Karpas-422 (cell line): ENCODE results near the gene CORO1A. TPM values are rescaled to one million over a fixed set of nuclear protein-coding genes. Genes with fewer than 3 reads are reported as not detected.

Experiments used
- DNase-seq: peaks from one replicate; pipeline ENCODE4 v3.0.0-alpha.2; 2015
- H2AFZ ChIP-seq: fragments of 200-600 bp; sonication (generic); 2 replicates; pipeline ENCODE4 v1.6.1; 2014; ENCODE audit warnings: antibody characterized with exemption, low read length, mixed read lengths
- H3K27ac ChIP-seq: fragments of 200-600 bp; sonication (generic); 2 replicates; pipeline ENCODE4 v1.5.1; 2014; ENCODE audit warnings: mild to moderate bottlenecking, low read length, moderate library complexity
- H3K27me3 ChIP-seq: fragments of 200-600 bp; sonication (generic); 2 replicates; pipeline ENCODE4 v1.6.1; 2014; ENCODE audit warnings: low read length, mixed read lengths
- H3K36me3 ChIP-seq: fragments of 200-600 bp; sonication (generic); 2 replicates; pipeline ENCODE4 v1.6.1; 2014; ENCODE audit warnings: low read length, mixed read lengths; ENCODE audit not compliant: insufficient read depth
- H3K4me1 ChIP-seq: fragments of 200-600 bp; sonication (generic); 2 replicates; pipeline ENCODE4 v1.6.1; 2014; ENCODE audit warnings: mild to moderate bottlenecking, low read length, mixed read lengths
- H3K4me2 ChIP-seq: fragments of 200-600 bp; sonication (generic); 2 replicates; pipeline ENCODE4 v1.6.1; 2014; ENCODE audit warnings: low read length, low read depth, mild to moderate bottlenecking; ENCODE audit not compliant: poor library complexity, severe bottlenecking
- H3K4me3 ChIP-seq: fragments of 200-600 bp; sonication (generic); 2 replicates; pipeline ENCODE4 v1.5.1; 2014; ENCODE audit warnings: mild to moderate bottlenecking, antibody characterized with exemption, low read length, mixed read lengths
- H3K79me2 ChIP-seq: fragments of 200-600 bp; sonication (generic); 2 replicates; pipeline ENCODE4 v1.6.1; 2014; ENCODE audit warnings: mild to moderate bottlenecking, low read length, mixed read lengths
- H3K9ac ChIP-seq: fragments of 200-600 bp; sonication (generic); 2 replicates; pipeline ENCODE4 v1.6.0; 2014; ENCODE audit warnings: low read length
- H3K9me2 ChIP-seq: fragments of 200-600 bp; sonication (generic), shearing (Covaris generic); replicated peaks from 2 replicates; pipeline ENCODE4 v1.6.0; 2014; ENCODE audit warnings: mild to moderate bottlenecking, low read length, moderate library complexity; ENCODE audit not compliant: insufficient read depth
- H3K9me3 ChIP-seq: fragments of 300-700, 200-600 bp; sonication (generic); 2 replicates; pipeline ENCODE4 v1.6.1; 2014; ENCODE audit warnings: low read length, mixed read lengths
- H4K20me1 ChIP-seq: fragments of 200-600 bp; sonication (generic); 2 replicates; pipeline ENCODE4 v1.6.1; 2014; ENCODE audit warnings: mild to moderate bottlenecking, antibody characterized with exemption, low read length, low read depth; ENCODE audit not compliant: insufficient read depth
- total RNA-seq: library from RNA; depleted of rRNA; stranded (reverse); fragments of >200 nt; shearing (Covaris generic); gene quantifications from 2 replicates; pipeline ENCODE4 v1.2.3, GENCODE V29; 2014; ENCODE audit warnings: low replicate concordance

CORO1A gene
- total RNA-seq, 1 experiment from 2014 or later, result 362 TPM

GRCh38 chr16:30144017-30144416 lies 39.4 kb upstream of the CORO1A start:
- no peak overlapping the region for H2AFZ ChIP-seq
- no peak overlapping the region for H3K27ac ChIP-seq
- H3K27me3 ChIP-seq, result 0 out of 2 replicates have a peak, but pooled peaks cover 2% of the 10 kb centered on the region
- H3K36me3 ChIP-seq, result no peaks in the 10 kb centered on the region
- H3K79me2 ChIP-seq, result no peaks in the 10 kb centered on the region
- no peak for DNase-seq
- no peaks in the 10 kb centered on the region for H4K20me1 ChIP-seq
- no peak overlapping the region for H3K4me2 ChIP-seq
- no peak overlapping the region for H3K4me3 ChIP-seq
- peaks cover 3% of the 10 kb centered on the region; the same call in 1 of the 2 replicates for H3K9me3 ChIP-seq
- H3K9ac ChIP-seq, result no peak overlapping the region
- no peaks in the 10 kb centered on the region for H3K9me2 ChIP-seq
- H3K4me1 ChIP-seq, result peaks cover 5% of the 10 kb centered on the region

- no peak overlapping the region for H2AFZ ChIP-seq
- no peaks in the 10 kb centered on the region for H4K20me1 ChIP-seq
- DNase-seq, result no peak
- H3K9me3 ChIP-seq, result peaks cover 12% of the 10 kb centered on the region
- peaks cover 2% of the 10 kb centered on the region for H3K4me1 ChIP-seq
- no peaks in the 10 kb centered on the region for H3K36me3 ChIP-seq
- 0 out of 2 replicates have a peak, but pooled peaks cover 4% of the 10 kb centered on the region for H3K27me3 ChIP-seq
- H3K9ac ChIP-seq, result no peak overlapping the region
- no peak overlapping the region for H3K4me2 ChIP-seq
- no peak overlapping the region for H3K27ac ChIP-seq
- H3K4me3 ChIP-seq, result no peak overlapping the region
- H3K79me2 ChIP-seq, result no peaks in the 10 kb centered on the region
- H3K9me2 ChIP-seq, result no peaks in the 10 kb centered on the region
Measured at GRCh38 chr16:30144917-30145316, 38.5 kb upstream of the CORO1A start.

GRCh38 chr16:30145657-30146056 lies 37.7 kb upstream of the CORO1A start:
- Histone ChIP-seq H3K9ac (no peak overlapping the region), H3K4me3 (no peak overlapping the region), H3K4me2 (no peak overlapping the region), H3K79me2 (no peaks in the 10 kb centered on the region), H4K20me1 (no peaks in the 10 kb centered on the region), H3K9me3 (peaks cover 12% of the 10 kb centered on the region), H3K27me3 (0 out of 2 replicates have a peak, but pooled peaks cover 4% of the 10 kb centered on the region), H3K9me2 (no peaks in the 10 kb centered on the region), H3K27ac (no peak overlapping the region), H2AFZ (no peak overlapping the region), H3K36me3 (no peaks in the 10 kb centered on the region), H3K4me1 (no peaks in the 10 kb centered on the region)
- DNase-seq, result no peak

- Histone ChIP-seq H3K79me2 (no peaks in the 10 kb centered on the region), H3K4me3 (no peak overlapping the region), H3K9ac (no peak overlapping the region), H3K27ac (no peak overlapping the region), H3K4me2 (no peak overlapping the region), H3K4me1 (peaks cover 7% of the 10 kb centered on the region), H3K9me2 (no peaks in the 10 kb centered on the region), H3K36me3 (no peaks in the 10 kb centered on the region; the same call in 1 of the 2 replicates), H4K20me1 (no peaks in the 10 kb centered on the region), H3K27me3 (0 out of 2 replicates have a peak, but pooled peaks cover 4% of the 10 kb centered on the region), H2AFZ (no peak overlapping the region), H3K9me3 (peaks cover 12% of the 10 kb centered on the region)
- no peak for DNase-seq
Measured at GRCh38 chr16:30147843-30148510, 35.4 kb upstream of the CORO1A start.

- Histone ChIP-seq H3K9me3 (peaks cover 12% of the 10 kb centered on the region), H2AFZ (no peak overlapping the region), H3K9ac (no peak overlapping the region), H3K36me3 (no peaks in the 10 kb centered on the region; the same call in 1 of the 2 replicates), H3K27ac (no peak overlapping the region), H3K4me2 (no peak overlapping the region), H3K27me3 (0 out of 2 replicates have a peak, but pooled peaks cover 4% of the 10 kb centered on the region), H4K20me1 (no peaks in the 10 kb centered on the region), H3K4me3 (no peak overlapping the region), H3K4me1 (peaks cover 7% of the 10 kb centered on the region), H3K79me2 (no peaks in the 10 kb centered on the region), H3K9me2 (no peaks in the 10 kb centered on the region)
- DNase-seq, result no peak
Measured at GRCh38 chr16:30149250-30149930, 34.0 kb upstream of the CORO1A start.

GRCh38 chr16:30151091-30151490 lies 32.3 kb upstream of the CORO1A start:
- Histone ChIP-seq H3K4me3 (no peak overlapping the region), H3K9ac (no peak overlapping the region), H3K27ac (no peak overlapping the region), H2AFZ (0 out of 2 replicates have a peak overlapping the region, but pooled peaks have one; percentile 43), H3K9me3 (peaks cover 12% of the 10 kb centered on the region), H3K27me3 (0 out of 2 replicates have a peak, but pooled peaks cover 2% of the 10 kb centered on the region), H3K79me2 (no peaks in the 10 kb centered on the region), H3K36me3 (no peaks in the 10 kb centered on the region; the same call in 1 of the 2 replicates), H3K4me2 (no peak overlapping the region), H3K4me1 (peaks cover 7% of the 10 kb centered on the region), H3K9me2 (no peaks in the 10 kb centered on the region), H4K20me1 (no peaks in the 10 kb centered on the region)
- DNase-seq, result peak; percentile 59

GRCh38 chr16:30152517-30152916 lies 30.9 kb upstream of the CORO1A start:
- Histone ChIP-seq H3K4me2 (no peak overlapping the region), H3K36me3 (no peaks in the 10 kb centered on the region; the same call in 1 of the 2 replicates), H2AFZ (no peak overlapping the region), H3K4me3 (no peak overlapping the region), H4K20me1 (no peaks in the 10 kb centered on the region), H3K9me3 (peaks cover 12% of the 10 kb centered on the region), H3K79me2 (no peaks in the 10 kb centered on the region), H3K9me2 (no peaks in the 10 kb centered on the region), H3K27me3 (0 out of 2 replicates have a peak, but pooled peaks cover 2% of the 10 kb centered on the region), H3K9ac (no peak overlapping the region), H3K4me1 (peaks cover 7% of the 10 kb centered on the region), H3K27ac (no peak overlapping the region)
- no peak for DNase-seq

GRCh38 chr16:30155188-30155587 lies 28.2 kb upstream of the CORO1A start:
- H3K9me2 ChIP-seq, result no peaks in the 10 kb centered on the region
- no peaks in the 10 kb centered on the region for H3K9me3 ChIP-seq
- no peaks in the 10 kb centered on the region for H3K79me2 ChIP-seq
- H3K4me3 ChIP-seq, result no peak overlapping the region
- H3K9ac ChIP-seq, result no peak overlapping the region
- H3K27me3 ChIP-seq, result no peaks in the 10 kb centered on the region
- no peak overlapping the region for H2AFZ ChIP-seq
- no peak for DNase-seq
- H3K4me1 ChIP-seq, result peaks cover 7% of the 10 kb centered on the region
- H3K27ac ChIP-seq, result no peak overlapping the region
- H3K36me3 ChIP-seq, result no peaks in the 10 kb centered on the region; the same call in 1 of the 2 replicates
- no peaks in the 10 kb centered on the region for H4K20me1 ChIP-seq
- H3K4me2 ChIP-seq, result no peak overlapping the region
